Choroid plexus epithelial cell (primary cell): Measurements from ENCODE around the gene NSMCE1.

Experiments used
- DNase-seq: peaks from one replicate; pipeline ENCODE4 v3.0.0-alpha.2; 2010; ENCODE audit warnings: low read depth
- H3K4me3 ChIP-seq: 2 replicates; pipeline ENCODE4 v1.5.1; 2011; ENCODE audit warnings: low read depth, mild to moderate bottlenecking, control low read depth, low read length, moderate library complexity
- TF ChIP-seq, protein P1 (sequence below): conservative IDR thresholded peaks from 2 replicates; pipeline ENCODE4 v1.5.1; 2011; ENCODE audit warnings: low read depth, mild to moderate bottlenecking, control low read depth, inconsistent platforms, low read length, moderate library complexity

The NSMCE1 gene

DNA sequence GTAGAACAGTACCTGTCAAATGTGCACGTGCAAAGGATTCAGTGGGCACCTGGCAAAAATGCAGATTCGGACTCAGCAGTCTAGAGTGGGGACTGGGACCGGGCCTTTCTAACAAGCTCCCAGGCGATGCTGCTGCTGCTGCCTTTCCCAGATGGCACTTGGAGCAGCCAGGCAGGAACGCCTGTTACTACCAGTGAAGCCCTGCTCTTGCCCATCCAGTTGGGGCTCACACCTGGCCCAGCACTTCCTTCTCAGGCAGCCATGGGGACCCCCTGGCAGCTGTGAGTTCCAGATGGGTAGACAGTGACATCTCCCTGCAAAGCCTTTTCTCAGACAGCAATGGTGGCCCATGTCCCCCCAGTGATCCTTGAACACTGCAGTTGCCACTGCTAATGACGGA, 34.8 kb downstream of the NSMCE1 start:
- TF ChIP-seq, protein P1, sequence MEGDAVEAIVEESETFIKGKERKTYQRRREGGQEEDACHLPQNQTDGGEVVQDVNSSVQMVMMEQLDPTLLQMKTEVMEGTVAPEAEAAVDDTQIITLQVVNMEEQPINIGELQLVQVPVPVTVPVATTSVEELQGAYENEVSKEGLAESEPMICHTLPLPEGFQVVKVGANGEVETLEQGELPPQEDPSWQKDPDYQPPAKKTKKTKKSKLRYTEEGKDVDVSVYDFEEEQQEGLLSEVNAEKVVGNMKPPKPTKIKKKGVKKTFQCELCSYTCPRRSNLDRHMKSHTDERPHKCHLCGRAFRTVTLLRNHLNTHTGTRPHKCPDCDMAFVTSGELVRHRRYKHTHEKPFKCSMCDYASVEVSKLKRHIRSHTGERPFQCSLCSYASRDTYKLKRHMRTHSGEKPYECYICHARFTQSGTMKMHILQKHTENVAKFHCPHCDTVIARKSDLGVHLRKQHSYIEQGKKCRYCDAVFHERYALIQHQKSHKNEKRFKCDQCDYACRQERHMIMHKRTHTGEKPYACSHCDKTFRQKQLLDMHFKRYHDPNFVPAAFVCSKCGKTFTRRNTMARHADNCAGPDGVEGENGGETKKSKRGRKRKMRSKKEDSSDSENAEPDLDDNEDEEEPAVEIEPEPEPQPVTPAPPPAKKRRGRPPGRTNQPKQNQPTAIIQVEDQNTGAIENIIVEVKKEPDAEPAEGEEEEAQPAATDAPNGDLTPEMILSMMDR, result no peak
- no peak for DNase-seq
- no peak overlapping the region for H3K4me3 ChIP-seq

DNA sequence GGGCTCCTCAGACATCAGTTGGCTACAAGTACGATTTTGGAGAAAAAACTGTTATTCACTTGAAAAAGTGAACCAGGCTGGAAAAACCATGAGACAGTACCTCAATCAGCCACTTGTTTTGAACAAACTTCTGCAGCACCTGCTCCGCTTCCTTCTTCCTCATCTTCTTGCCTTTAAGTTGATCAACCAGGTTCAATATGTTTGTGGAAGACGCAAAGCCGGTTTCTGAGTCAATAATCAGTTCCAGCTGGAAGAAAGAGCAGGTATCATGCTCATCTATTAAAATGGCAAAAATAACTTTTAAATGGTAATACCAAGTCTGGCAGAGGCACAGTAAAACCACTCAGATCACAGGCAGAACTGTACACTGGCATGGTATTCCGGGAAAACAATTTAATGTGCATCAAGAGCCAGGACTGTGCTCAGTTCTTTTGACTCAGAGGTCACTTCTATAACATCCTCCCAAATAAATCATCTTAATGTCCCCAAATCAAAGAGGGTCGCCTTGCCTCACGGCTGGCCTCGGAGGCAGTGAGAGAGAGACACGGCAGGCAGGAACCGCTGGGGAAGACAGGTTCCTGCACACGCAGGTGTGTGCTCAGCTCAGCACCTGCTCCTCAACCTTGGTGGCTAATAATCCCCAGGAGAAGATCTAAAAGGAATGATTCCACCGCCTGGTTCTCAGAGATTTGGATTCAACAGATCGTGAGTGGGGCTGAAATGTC, 35.5 kb downstream of the NSMCE1 start:
- H3K4me3 ChIP-seq, result no peak overlapping the region
- DNase-seq, result no peak
- TF ChIP-seq, protein P1, result no peak

DNA sequence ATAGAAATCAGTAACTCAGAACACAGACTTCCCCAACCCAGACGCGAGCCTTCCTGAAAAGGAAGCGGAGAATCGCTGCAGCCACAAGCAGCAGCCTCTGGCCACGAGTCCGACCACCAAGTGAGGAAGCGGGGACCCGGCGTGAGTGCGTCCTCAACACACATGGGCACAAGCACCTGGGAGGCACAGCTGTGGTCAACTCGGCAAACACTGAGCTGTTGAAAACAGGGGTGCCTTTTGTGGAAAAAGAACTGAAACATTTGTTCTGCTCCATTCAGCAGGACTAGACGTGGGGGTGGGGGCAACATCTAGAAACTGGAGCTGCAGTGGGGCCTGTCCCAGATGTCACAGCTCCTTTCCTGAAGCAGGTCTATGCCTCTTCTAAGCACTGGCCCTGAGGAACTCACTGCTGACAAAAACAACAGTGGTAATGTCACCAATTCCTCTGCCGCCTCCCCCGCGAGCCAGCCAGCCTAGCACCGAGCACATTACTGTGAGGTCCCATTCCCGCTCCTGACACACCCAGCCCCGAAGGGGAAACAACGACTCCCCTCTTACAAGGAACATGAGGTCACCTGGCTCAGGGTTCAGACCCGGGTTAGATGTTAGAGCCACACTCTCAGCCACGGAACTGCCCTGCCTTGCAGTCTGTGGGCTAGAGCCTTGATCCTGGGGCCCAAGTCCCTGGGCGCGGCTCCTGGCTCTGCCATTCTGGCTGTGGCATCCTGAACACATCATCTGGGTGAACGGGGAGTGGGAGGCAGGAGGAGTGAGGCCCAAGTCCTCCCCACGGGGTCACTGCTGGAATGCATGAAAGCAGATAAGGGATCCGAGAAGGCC, 36.3 kb downstream of the NSMCE1 start:
- no peak overlapping the region for H3K4me3 ChIP-seq
- TF ChIP-seq, protein P1, result no peak
- no peak for DNase-seq

DNA sequence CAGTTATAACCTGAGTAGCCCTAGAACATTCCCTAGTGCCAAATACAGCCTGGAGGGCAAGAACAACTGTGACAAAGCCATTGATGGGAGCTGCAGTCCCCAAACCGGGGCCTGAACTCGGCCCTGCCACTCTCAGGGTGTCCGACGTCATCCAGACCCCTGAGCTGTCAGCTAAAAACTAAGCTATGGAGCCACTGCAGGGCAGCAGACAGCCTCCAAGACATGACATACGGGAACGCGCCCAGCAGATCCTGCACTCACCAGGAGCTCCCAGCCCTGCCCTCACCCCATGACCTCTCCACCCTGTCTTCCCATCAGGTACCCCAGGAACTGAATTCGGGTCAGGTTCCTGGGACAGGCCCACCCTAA, 36.9 kb downstream of the NSMCE1 start:
- DNase-seq, result no peak
- no peak overlapping the region for H3K4me3 ChIP-seq
- TF ChIP-seq, protein P1, result no peak

DNA sequence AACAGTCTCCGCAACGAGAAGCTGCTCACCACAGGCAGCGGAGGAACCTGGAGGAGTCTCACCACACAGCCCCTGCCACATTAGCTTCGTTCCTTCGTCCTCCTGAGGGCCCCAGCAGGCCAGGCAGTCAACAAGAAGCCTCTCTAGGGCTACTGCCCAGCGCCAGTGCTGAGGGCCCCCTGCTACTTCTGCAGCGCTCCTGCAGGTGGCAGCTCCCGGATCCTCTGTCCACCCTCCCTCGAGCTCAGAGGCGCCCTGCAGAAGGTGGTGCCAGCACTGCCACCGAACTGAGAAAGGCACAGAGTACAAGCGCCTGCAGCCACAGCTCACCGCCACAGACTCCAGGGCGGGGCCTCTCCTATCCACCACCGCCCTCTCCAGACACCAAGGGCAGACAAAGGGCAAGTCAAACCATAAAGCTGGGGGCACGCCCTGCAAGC, 38.0 kb downstream of the NSMCE1 start:
- H3K4me3 ChIP-seq, result no peak overlapping the region
- DNase-seq, result no peak
- TF ChIP-seq, protein P1, result no peak

DNA sequence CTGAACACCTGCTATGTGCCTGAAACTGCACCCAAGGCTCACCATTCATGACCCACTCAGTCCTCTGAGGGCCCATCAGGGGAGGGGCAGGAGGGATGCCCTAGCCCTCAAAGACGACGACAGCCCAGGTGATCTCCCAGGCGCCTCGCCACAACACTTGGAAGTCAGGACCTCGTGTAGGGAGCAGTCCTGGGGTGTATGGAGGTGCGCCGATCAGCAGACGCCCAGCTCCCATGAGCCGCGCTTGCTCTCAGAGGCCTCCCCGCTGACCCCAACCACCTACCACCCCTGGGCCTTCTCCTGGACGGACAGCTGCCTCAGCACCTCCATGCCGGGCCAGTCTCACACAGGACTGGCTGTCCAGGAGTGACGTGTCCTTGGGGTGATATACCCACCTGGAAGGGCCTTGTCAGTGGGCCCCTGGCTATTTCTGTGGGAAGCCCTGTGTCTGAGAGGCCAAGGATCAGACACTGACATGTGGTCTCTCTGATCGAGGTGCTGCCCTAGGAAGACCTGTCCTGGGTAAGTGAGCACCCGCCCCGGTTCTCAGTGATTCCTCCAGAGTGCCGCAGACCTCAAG, 38.6 kb downstream of the NSMCE1 start:
- no peak for DNase-seq
- no peak overlapping the region for H3K4me3 ChIP-seq
- TF ChIP-seq, protein P1, result no peak
